Upper lobe of left lung (tissue), 6 donors: ENCODE data around the gene ENTPD6. TPM values are rescaled to one million over a fixed set of nuclear protein-coding genes. Genes with fewer than 3 reads are reported as not detected.

ENCODE experiments used
- ATAC-seq, 2 donors: fragments of 200-7000 bp; cut with Tn5 transposase; one replicate each; pipeline ENCODE4 v1.9.1; 2022; ENCODE audit warnings: mild to moderate bottlenecking in 2 of 2, moderate library complexity in 2 of 2; ENCODE audit not compliant: low FRiP score in 2 of 2
- DNase-seq, 2 donors: peaks; one replicate each; pipeline ENCODE4 v3.0.0-alpha.2; 2019 to 2020
- H3K27ac ChIP-seq, 4 donors: fragments of 200-600 bp; sonication (generic); one replicate each; pipeline ENCODE4 v1.5.1; 2016 to 2019
- H3K27me3 ChIP-seq, 4 donors: fragments of 200-600 bp; sonication (generic); one replicate each; pipeline ENCODE4 v1.5.1; 2017 to 2019
- H3K36me3 ChIP-seq, 4 donors: fragments of 200-600 bp; sonication (generic); one replicate each; pipeline ENCODE4 v1.5.1; 2016 to 2019
- H3K4me1 ChIP-seq, 4 donors: fragments of 200-600 bp; sonication (generic); one replicate each; pipeline ENCODE4 v1.5.1; 2018 to 2019
- H3K4me3 ChIP-seq, 4 donors: fragments of 200-600 bp; sonication (generic); one replicate each; pipeline ENCODE4 v1.5.1; 2017 to 2019; ENCODE audit warnings: mild to moderate bottlenecking in 2 of 4, moderate library complexity in 1 of 4
- H3K9me3 ChIP-seq, 4 donors: fragments of 200-600 bp; sonication (generic); one replicate each; pipeline ENCODE4 v1.5.1; 2018 to 2019
- CTCF ChIP-seq, 6 experiments: fragments of 450-650 bp in 4 of 6; fragments of 200-600 bp in 2 of 6; sonication (generic) in 2 of 6; IDR thresholded peaks; one replicate each; pipeline ENCODE4 v1.5.1; 2016 to 2019; ENCODE audit warnings: antibody characterized with exemption in 6 of 6
- EP300 ChIP-seq, 4 donors: sonication (generic); formaldehyde crosslinking; IDR thresholded peaks; one replicate each; pipeline ENCODE4 v1.5.1; 2017; ENCODE audit warnings: antibody characterized with exemption in 4 of 4, control low read depth in 2 of 4
- POLR2A ChIP-seq, 4 donors: fragments of 450-650 bp; IDR thresholded peaks; one replicate each; pipeline ENCODE4 v1.5.1; 2016 to 2017; ENCODE audit warnings: antibody characterized with exemption in 4 of 4, mild to moderate bottlenecking in 2 of 4
- POLR2AphosphoS5 ChIP-seq, 2 donors: sonication (generic); formaldehyde crosslinking; IDR thresholded peaks; one replicate each; pipeline ENCODE4 v1.5.1; 2017; ENCODE audit warnings: antibody characterized with exemption in 2 of 2
- WGBS, 2 donors: methylation state at CpG; one replicate each; pipeline ENCODE4 v1.1.5; 2017 to 2018; 5-methylcytosine and 5-hydroxymethylcytosine counted together
- total RNA-seq, 6 donors: library from RNA; depleted of rRNA in 4 of 6; stranded (reverse); fragments of >200 nt in 4 of 6; gene quantifications; one replicate each; pipeline versions ENCODE4 v1.1.0 to v1.2.1, GENCODE V29; 2016 to 2021
- donor health status: DM: no; HTN: no; CAD: no; lungs with moderate emphysema.
- donor health status: DM: no; HTN: yes; CAD: no; lungs with severe emphysema.

ENTPD6 gene
- total RNA-seq, 6 donors from 2014 or later: 53.7 to 170 (median 81.7) TPM

- H3K4me3 ChIP-seq: no peak overlapping the region
- 95 to 96% methylated on average over 8 of the region's 8 CpGs for WGBS, 2 donors
- DNase-seq: no peak
- no peaks in the 10 kb centered on the region for H3K9me3 ChIP-seq
- no peaks in the 10 kb centered on the region for H3K27me3 ChIP-seq
- TF ChIP-seq EP300 (IDR thresholded peaks at IDR 0.05) (no peak), CTCF (IDR thresholded peaks at IDR 0.05) (no peak), POLR2AphosphoS5 (IDR thresholded peaks at IDR 0.05) (no peak), POLR2A (IDR thresholded peaks at IDR 0.05) (no peak)
- no peak overlapping the region for H3K27ac ChIP-seq
- H3K4me1 ChIP-seq: peaks cover 0 to 25% (median 6%) of the 10 kb centered on the region in 4 donors
- ATAC-seq: no peak
- H3K36me3 ChIP-seq: peaks cover 4 to 21% (median 14%) of the 10 kb centered on the region in 4 donors
These were observed 11.0 kb downstream of the ENTPD6 start for GRCh38 chr20:25206548-25206947.

- Histone ChIP-seq H3K4me3 (no peak overlapping the region), H3K9me3 (no peaks in the 10 kb centered on the region), H3K27ac (no peak overlapping the region), H3K27me3 (no peaks in the 10 kb centered on the region), H3K36me3 (peaks cover 6 to 29% (median 22%) of the 10 kb centered on the region in 4 donors), H3K4me1 (peaks cover 0 to 25% (median 6%) of the 10 kb centered on the region in 4 donors)
- DNase-seq (no peak), ATAC-seq (no peak)
- 87 to 96% methylated on average over 5 to 22 of the region's 22 CpGs for WGBS, 2 donors
- TF ChIP-seq POLR2A (IDR thresholded peaks at IDR 0.05) (no peak), EP300 (IDR thresholded peaks at IDR 0.05) (no peak), CTCF (IDR thresholded peaks at IDR 0.05) (no peak), POLR2AphosphoS5 (IDR thresholded peaks at IDR 0.05) (no peak)
These were observed 11.8 kb downstream of the ENTPD6 start for GRCh38 chr20:25207149-25207959.

GRCh38 chr20:25207960-25208534 lies 12.5 kb downstream of the ENTPD6 start:
- Histone ChIP-seq H3K36me3 (peaks cover 6 to 36% (median 27%) of the 10 kb centered on the region in 4 donors), H3K9me3 (no peaks in the 10 kb centered on the region), H3K27me3 (no peaks in the 10 kb centered on the region), H3K27ac (no peak overlapping the region), H3K4me3 (no peak overlapping the region), H3K4me1 (peaks cover 0 to 25% (median 6%) of the 10 kb centered on the region in 4 donors)
- no peak for ATAC-seq
- TF ChIP-seq CTCF (IDR thresholded peaks at IDR 0.05) (no peak), EP300 (IDR thresholded peaks at IDR 0.05) (no peak), POLR2AphosphoS5 (IDR thresholded peaks at IDR 0.05) (no peak), POLR2A (IDR thresholded peaks at IDR 0.05) (no peak)
- 72 to 81% methylated on average over 8 to 9 of the region's 9 CpGs for WGBS, 2 donors
- no peak for DNase-seq

GRCh38 chr20:25209400-25209799 lies 13.9 kb downstream of the ENTPD6 start:
- no peak for ATAC-seq
- TF ChIP-seq POLR2A (IDR thresholded peaks at IDR 0.05) (no peak), POLR2AphosphoS5 (IDR thresholded peaks at IDR 0.05) (no peak), CTCF (IDR thresholded peaks at IDR 0.05) (no peak), EP300 (IDR thresholded peaks at IDR 0.05) (no peak)
- Histone ChIP-seq H3K9me3 (no peaks in the 10 kb centered on the region), H3K27ac (no peak overlapping the region), H3K36me3 (peaks cover 6 to 49% (median 40%) of the 10 kb centered on the region in 4 donors), H3K4me3 (no peak overlapping the region), H3K27me3 (no peaks in the 10 kb centered on the region), H3K4me1 (peaks cover 0 to 12% (median 3%) of the 10 kb centered on the region in 4 donors)
- DNase-seq: no peak
- WGBS, 2 donors: 100% methylated on average over 1 of the region's 1 CpG
